ENCODE measurements around the gene SLC24A3.

Gene SLC24A3

DNA sequence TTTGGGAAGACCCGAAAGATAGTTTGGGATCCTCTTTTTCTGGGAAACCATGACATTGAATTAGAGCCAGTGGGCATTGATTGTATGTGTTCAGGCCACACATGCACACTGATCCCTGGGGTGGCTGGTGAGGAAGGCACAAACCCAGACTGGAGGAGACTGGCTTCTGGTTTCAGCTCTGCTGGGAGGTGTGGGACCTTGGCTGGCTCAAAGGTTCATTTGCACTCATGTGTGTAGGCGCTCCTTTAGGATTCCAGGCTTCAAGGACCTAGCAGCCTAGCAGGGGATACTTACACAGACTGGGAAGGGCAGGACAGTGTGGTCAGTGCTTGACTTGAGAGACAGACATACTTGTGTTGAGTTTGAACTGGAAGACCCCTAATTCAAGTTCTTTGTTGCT lies 552.8 kb downstream of the SLC24A3 start:
- Mint-ChIP-seq H3K9me3 (no peaks in the 10 kb centered on the region), H3K27me3 (no peaks in the 10 kb centered on the region), H3K27ac (no peak overlapping the region), H3K36me3 (ENCODE audit: low read depth) (peaks cover 61% of the 10 kb centered on the region), H3K4me1 (ENCODE audit: low read depth) (peaks cover 40% of the 10 kb centered on the region), H3K4me3 (no peak overlapping the region)
- intact Hi-C loops (cut with micrococcal nuclease) = no loop called here

DNA sequence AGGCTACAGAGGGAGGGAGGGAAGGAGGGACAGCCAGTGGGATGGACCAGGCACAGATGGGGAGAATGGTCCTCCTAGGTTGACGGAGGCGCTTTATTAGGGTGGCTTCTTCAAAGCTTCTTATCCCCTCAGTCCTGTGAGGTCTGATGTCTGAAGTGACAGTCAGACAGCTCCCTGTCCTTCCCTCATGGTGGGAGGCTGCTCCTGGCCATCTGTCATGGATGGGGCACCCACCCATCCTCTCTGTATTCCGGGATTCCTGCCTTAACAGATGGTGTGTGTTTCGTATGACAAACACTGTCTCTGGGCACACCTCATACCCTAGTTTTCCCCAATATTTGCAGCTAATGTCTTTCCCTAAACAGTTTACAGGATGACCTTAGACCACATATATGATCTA lies 553.5 kb downstream of the SLC24A3 start:
- peaks cover 34% of the 10 kb centered on the region for H3K4me1 Mint-ChIP-seq (ENCODE audit: low read depth)

DNA sequence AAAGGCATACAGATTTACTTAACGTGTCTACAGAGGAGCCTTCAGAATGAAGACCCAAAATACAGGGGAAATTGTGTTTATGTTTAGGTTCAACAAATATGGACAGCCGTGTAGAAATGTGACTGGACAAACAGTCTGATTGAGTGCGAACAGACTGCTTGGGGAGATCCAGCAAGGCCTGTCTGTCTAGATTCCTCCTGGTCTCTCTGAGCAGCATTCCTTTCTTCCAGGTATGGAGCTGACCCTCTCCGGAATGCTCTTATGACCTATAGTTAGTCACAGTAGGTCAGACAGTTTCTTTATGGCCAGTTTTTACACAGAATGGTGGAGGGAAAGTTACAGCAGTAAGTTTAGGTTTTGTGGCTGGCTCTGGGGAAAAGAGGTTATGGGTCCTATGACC lies 554.6 kb downstream of the SLC24A3 start:
- intact Hi-C loops (cut with micrococcal nuclease) = no loop called here
- H3K27me3 Mint-ChIP-seq = no peaks in the 10 kb centered on the region
- H3K36me3 Mint-ChIP-seq (ENCODE audit: low read depth) = peaks cover 56% of the 10 kb centered on the region
- H3K27ac Mint-ChIP-seq = no peak overlapping the region
- peaks cover 36% of the 10 kb centered on the region for H3K4me1 Mint-ChIP-seq (ENCODE audit: low read depth)
- no peak overlapping the region for H3K4me3 Mint-ChIP-seq
- no peaks in the 10 kb centered on the region for H3K9me3 Mint-ChIP-seq

More for the DNA sequence above, 553.5 kb downstream of the SLC24A3 start:
- H3K36me3 Mint-ChIP-seq (ENCODE audit: low read depth) = peaks cover 55% of the 10 kb centered on the region
- intact Hi-C loops (cut with micrococcal nuclease) = no loop called here
- no peaks in the 10 kb centered on the region for H3K9me3 Mint-ChIP-seq
- no peak overlapping the region for H3K27ac Mint-ChIP-seq
- H3K4me3 Mint-ChIP-seq = no peak overlapping the region
- H3K27me3 Mint-ChIP-seq = no peaks in the 10 kb centered on the region

DNA sequence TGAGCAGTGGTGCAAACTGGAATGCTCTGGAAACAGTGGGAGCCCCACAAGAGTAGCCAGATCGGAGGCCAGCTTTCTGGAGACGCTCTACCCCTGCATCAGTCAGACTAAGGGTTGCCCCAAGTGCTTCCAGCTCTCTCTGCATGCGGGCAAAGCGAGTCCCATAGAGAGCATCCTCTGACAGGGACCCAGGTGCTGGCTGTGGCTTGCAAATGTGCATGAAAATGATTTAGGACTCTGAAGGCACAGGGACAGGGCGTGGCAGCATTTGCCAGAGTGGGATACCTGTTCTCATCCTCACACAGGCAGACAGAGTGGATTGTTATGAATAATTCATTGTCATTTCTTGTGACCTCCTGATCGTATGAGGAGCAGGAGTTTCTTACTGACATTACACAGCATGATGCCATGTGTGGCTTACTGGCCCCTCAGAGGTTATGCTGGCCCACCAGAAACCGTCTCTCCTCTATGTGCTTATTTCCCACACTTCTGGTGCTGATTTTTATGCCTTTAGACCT lies 555.9 kb downstream of the SLC24A3 start:
- Mint-ChIP-seq H3K9me3 (no peaks in the 10 kb centered on the region), H3K27ac (no peak overlapping the region), H3K27me3 (no peaks in the 10 kb centered on the region), H3K36me3 (ENCODE audit: low read depth) (peaks cover 59% of the 10 kb centered on the region), H3K4me3 (no peak overlapping the region), H3K4me1 (ENCODE audit: low read depth) (peaks cover 37% of the 10 kb centered on the region)
- intact Hi-C loops (cut with micrococcal nuclease) = no loop called here

DNA sequence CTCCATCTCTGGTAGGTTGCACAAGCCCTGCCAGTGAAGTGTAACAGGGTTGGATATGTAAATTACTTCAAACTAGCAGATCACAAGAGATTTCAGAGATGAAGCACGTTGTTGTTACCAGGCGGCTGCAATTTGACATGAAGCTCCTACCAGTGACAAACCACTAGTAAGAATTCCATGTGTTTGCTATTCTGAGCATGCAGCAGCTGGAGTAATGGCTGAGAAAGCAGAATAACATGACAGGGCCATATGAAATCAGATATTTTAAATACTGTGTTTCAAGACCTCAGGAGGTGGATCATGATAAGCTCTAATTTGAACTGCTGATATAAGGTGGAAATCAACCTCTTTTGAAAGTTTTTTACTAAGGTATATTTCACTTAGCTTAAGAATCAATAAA lies 557.1 kb downstream of the SLC24A3 start:
- peaks cover 59% of the 10 kb centered on the region for H3K36me3 Mint-ChIP-seq (ENCODE audit: low read depth)
- intact Hi-C loops (cut with micrococcal nuclease) = no loop called here
- H3K27ac Mint-ChIP-seq = no peak overlapping the region
- H3K27me3 Mint-ChIP-seq = no peaks in the 10 kb centered on the region
- no peak overlapping the region for H3K4me3 Mint-ChIP-seq
- H3K4me1 Mint-ChIP-seq (ENCODE audit: low read depth) = peaks cover 36% of the 10 kb centered on the region
- no peaks in the 10 kb centered on the region for H3K9me3 Mint-ChIP-seq

DNA sequence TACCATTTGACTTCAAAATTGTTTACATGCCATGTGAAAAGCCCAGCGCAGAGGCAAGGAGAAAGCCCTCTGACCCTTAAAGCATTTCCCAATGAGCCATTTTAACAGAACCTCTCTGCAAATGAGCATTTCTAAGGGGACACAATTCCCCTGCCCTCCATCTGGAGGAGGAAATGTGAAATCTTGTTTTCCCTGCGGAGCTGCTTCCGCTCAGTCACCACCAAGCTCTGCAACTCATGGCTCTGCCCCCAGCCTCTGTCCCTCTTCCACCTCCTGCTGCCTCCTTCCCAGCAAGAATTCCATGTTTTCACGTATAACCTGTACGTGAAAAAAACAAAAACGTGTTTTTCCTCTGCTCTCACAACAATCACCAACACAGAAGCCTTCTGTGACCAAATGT lies 557.9 kb downstream of the SLC24A3 start:
- H3K4me3 Mint-ChIP-seq = no peak overlapping the region
- H3K9me3 Mint-ChIP-seq = no peaks in the 10 kb centered on the region
- peaks cover 35% of the 10 kb centered on the region for H3K4me1 Mint-ChIP-seq (ENCODE audit: low read depth)
- intact Hi-C loops (cut with micrococcal nuclease) = no loop called here
- H3K27ac Mint-ChIP-seq = no peak overlapping the region
- peaks cover 59% of the 10 kb centered on the region for H3K36me3 Mint-ChIP-seq (ENCODE audit: low read depth)
- no peaks in the 10 kb centered on the region for H3K27me3 Mint-ChIP-seq

DNA sequence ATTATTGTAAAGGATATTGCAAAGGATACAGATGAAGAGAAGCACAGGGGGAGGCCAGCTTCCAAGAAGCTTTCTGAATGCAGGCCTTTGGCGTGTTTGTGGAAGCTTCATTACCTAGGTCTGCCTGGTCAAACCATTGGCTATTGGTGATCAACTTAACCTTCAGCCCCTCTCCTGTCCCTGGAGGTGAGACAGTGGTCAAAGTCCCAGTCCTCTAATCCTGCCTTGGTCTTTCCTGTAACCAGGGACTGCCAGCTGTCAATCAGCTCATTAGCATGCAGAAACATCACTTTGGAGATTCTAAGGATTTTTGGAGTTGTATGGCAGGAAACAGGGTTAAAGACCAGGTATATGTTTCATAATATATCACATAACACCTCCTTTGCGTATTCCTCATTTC lies 558.6 kb downstream of the SLC24A3 start:
- H3K4me3 Mint-ChIP-seq = no peak overlapping the region

More for the DNA sequence above, 558.6 kb downstream of the SLC24A3 start:
- H3K9me3 Mint-ChIP-seq = no peaks in the 10 kb centered on the region
- no peaks in the 10 kb centered on the region for H3K27me3 Mint-ChIP-seq
- peaks cover 35% of the 10 kb centered on the region for H3K4me1 Mint-ChIP-seq (ENCODE audit: low read depth)
- peaks cover 58% of the 10 kb centered on the region for H3K36me3 Mint-ChIP-seq (ENCODE audit: low read depth)
- peak overlapping the region; percentile 64 for H3K27ac Mint-ChIP-seq
- intact Hi-C loops (cut with micrococcal nuclease) = no loop called here

Measured in dendritic cell treated with granulocyte-macrophage colony-stimulating factor and Interleukin-4, amounts not matched to agents 40 ng/mL and 50 ng/mL, for 4 days (primary cell).